Activated T-cell treated with anti-CD3 and anti-CD28 coated beads, Interleukin-2, amount 50 U/mL, for 4 hours (primary cell): ENCODE measurements around the gene SPDL1. TPM values are rescaled to one million over a fixed set of nuclear protein-coding genes. Genes with fewer than 3 reads are reported as not detected.

Experiments used
- ATAC-seq, 2 donors: fragments of 200-7000 bp; cut with Tn5 transposase; one replicate each; pipeline ENCODE4 v1.10.0; 2021
- DNase-seq: peaks from one replicate; pipeline ENCODE4 v3.0.0-alpha.2; 2020
- H3K27me3 Mint-ChIP-seq: one replicate; pipeline ENCODE4 v1.8.0; 2021; ENCODE audit warnings: low read depth, mixed read lengths
- H3K36me3 Mint-ChIP-seq: one replicate; pipeline ENCODE4 v1.8.0; 2022; ENCODE audit warnings: mixed read lengths; ENCODE audit not compliant: insufficient read depth
- H3K4me1 Mint-ChIP-seq: one replicate; pipeline ENCODE4 v1.8.0; 2021; ENCODE audit warnings: low read depth, mixed read lengths
- H3K4me3 Mint-ChIP-seq: one replicate; pipeline ENCODE4 v1.8.0; 2021; ENCODE audit warnings: mild to moderate bottlenecking, moderate library complexity, mixed read lengths
- H3K9me3 Mint-ChIP-seq: one replicate; pipeline ENCODE4 v1.8.0; 2021; ENCODE audit warnings: mixed read lengths
- total RNA-seq, 3 donors: library from RNA; stranded (reverse); gene quantifications; one replicate each; pipeline ENCODE4 v1.2.1, GENCODE V29; 2021

The SPDL1 gene
- total RNA-seq, 3 donors from 2014 or later = 19.1 to 22.3 (median 21.3) TPM

DNA sequence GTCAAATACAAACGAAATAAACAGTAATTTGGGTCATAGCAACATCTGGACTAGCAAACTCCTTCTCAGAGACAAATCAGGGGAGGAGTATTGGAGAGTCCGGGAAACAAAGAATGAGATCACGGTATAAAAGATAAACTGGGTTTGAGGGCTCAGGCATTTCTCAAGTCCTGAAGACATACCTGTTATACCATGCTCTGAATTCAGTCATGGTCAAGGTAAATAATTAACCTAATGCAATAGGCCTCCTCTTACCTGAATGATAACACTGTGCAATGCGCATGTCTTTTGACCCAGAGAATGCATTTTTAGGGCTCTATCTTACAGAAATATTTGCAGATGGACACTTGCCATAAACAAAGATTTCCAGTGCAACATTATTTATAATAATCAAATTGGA, 31.9 kb upstream of the SPDL1 start:
- no peak overlapping the region for H3K4me3 Mint-ChIP-seq
- no peaks in the 10 kb centered on the region for H3K36me3 Mint-ChIP-seq
- H3K27me3 Mint-ChIP-seq = peaks cover 51% of the 10 kb centered on the region
- H3K4me1 Mint-ChIP-seq = no peaks in the 10 kb centered on the region
- no peak for DNase-seq
- ATAC-seq = no peak
- H3K9me3 Mint-ChIP-seq = no peaks in the 10 kb centered on the region

DNA sequence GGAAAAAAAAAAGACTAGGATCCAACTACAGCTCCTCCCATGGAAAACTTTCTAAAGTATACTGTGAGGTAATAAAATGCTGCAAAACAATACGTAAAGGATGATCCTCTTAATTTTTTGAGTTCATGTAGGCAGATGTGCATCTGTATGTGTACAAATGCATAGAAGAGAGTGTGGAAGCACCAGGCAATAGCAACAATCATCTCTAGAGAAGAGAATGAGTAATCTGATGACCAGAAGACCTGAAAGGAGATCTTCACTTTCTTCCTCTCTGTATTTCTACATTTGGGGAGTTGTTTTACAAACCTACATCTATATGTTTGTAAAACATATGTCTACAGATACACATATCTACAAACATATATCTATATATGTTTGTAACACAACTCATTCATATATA, 29.3 kb upstream of the SPDL1 start:
- Mint-ChIP-seq H3K4me3 (no peak overlapping the region), H3K36me3 (no peaks in the 10 kb centered on the region), H3K9me3 (peaks cover 7% of the 10 kb centered on the region), H3K27me3 (peaks cover 42% of the 10 kb centered on the region), H3K4me1 (no peaks in the 10 kb centered on the region)
- DNase-seq (no peak), ATAC-seq (no peak)

GRCh38 chr5:169557838-169558237, 25.7 kb upstream of the SPDL1 start:
- ATAC-seq (no peak), DNase-seq (no peak)
- H3K9me3 Mint-ChIP-seq = peaks cover 7% of the 10 kb centered on the region
- H3K4me1 Mint-ChIP-seq = no peaks in the 10 kb centered on the region
- peaks cover 41% of the 10 kb centered on the region for H3K27me3 Mint-ChIP-seq
- no peak overlapping the region for H3K4me3 Mint-ChIP-seq
- H3K36me3 Mint-ChIP-seq = no peaks in the 10 kb centered on the region

DNA sequence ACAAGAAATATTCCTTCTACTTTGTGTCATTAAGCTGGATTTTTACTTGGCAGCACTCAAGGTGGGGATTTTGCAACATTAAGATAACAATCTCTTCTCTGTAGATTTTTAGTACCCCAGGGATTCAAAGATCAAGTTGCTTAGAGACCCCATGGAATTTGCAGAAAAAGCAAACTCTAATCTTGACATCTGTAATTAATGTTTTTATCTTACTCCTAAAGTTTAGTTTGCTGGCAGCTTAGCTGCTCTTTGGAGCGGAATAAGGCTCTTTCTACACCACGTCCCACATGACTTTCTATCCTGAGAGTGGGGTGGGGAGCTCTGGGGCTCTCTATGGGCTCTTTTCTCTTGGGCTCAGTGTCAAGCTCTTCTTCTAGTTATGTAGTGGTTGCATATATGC, 21.7 kb upstream of the SPDL1 start:
- ATAC-seq = no peak
- H3K4me3 Mint-ChIP-seq = no peak overlapping the region
- H3K4me1 Mint-ChIP-seq = no peaks in the 10 kb centered on the region
- no peak for DNase-seq
- peaks cover 47% of the 10 kb centered on the region for H3K27me3 Mint-ChIP-seq
- H3K36me3 Mint-ChIP-seq = no peaks in the 10 kb centered on the region
- H3K9me3 Mint-ChIP-seq = peaks cover 7% of the 10 kb centered on the region

- no peak for ATAC-seq
- Mint-ChIP-seq H3K27me3 (peaks cover 53% of the 10 kb centered on the region), H3K4me1 (no peaks in the 10 kb centered on the region), H3K9me3 (peaks cover 5% of the 10 kb centered on the region), H3K4me3 (no peak overlapping the region), H3K36me3 (no peaks in the 10 kb centered on the region)
- DNase-seq = no peak
Observed at GRCh38 chr5:169563369-169563768, 20.2 kb upstream of the SPDL1 start.

DNA sequence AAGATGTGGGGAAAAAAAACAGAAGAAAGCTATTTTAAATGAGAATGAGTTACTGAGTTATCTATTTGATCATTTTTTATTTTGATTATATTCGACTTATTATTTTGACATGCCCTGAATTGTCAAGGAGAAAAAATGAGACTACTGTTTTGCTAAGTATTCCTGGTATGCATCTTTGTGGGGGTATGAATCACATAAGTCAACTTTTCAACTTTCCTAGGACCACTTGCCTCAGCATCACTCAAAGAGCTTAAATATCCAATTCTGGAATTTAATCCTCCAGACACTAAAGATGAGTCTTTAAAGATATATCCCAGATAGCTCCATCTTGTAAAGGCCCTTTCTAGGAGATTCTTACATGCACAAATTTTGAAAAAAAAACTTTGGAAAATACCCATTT, 17.4 kb upstream of the SPDL1 start:
- Mint-ChIP-seq H3K9me3 (no peaks in the 10 kb centered on the region), H3K36me3 (no peaks in the 10 kb centered on the region), H3K27me3 (peaks cover 53% of the 10 kb centered on the region), H3K4me3 (no peak overlapping the region), H3K4me1 (no peaks in the 10 kb centered on the region)
- DNase-seq (no peak), ATAC-seq (no peak)

GRCh38 chr5:169567079-169567478, 16.5 kb upstream of the SPDL1 start:
- H3K27me3 Mint-ChIP-seq = peaks cover 52% of the 10 kb centered on the region
- no peak for DNase-seq
- H3K36me3 Mint-ChIP-seq = no peaks in the 10 kb centered on the region
- H3K9me3 Mint-ChIP-seq = no peaks in the 10 kb centered on the region
- H3K4me3 Mint-ChIP-seq = no peak overlapping the region
- no peak for ATAC-seq
- no peaks in the 10 kb centered on the region for H3K4me1 Mint-ChIP-seq

DNA sequence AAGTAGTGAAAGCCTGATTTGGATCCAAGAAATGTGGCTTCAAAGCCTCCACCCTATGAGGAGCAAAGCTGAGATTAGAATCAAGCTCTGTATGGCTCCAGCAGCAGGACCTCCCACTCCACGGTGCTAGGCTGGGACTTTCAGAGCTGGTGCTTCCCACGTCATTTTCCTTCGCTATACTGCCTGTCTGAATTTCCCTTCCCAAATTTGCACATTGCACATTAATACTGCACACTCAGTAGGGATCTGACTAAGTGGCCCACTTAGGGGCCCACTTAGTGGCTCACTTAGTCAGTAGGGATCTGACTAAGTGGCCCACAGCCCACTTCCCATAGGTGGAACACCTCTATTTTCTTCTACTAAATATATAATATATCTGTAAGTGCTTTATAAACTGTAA, 14.1 kb upstream of the SPDL1 start:
- ATAC-seq (no peak), DNase-seq (no peak)
- Mint-ChIP-seq H3K27me3 (peaks cover 52% of the 10 kb centered on the region), H3K4me3 (no peak overlapping the region), H3K36me3 (no peaks in the 10 kb centered on the region), H3K4me1 (no peaks in the 10 kb centered on the region), H3K9me3 (no peaks in the 10 kb centered on the region)

DNA sequence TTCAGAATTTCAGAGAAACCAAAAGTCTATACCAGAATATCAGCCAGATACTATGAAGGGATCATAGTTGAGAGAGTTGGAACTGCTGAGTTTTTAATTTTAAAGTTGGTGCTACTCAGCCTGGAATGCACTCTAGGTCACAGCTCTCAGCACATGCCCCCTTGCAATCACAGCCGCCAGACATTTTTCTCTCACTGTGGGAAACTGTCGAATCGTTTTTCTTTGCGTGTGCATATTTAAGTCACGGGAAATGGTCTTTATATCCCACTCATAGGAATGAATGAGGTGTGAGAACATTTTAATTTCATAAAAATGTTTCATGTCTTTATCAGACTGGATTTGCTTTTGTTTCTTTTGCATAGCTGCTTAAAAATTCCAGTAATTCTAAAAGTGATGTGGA, 12.2 kb upstream of the SPDL1 start:
- ATAC-seq (no peak), DNase-seq (no peak)
- no peak overlapping the region for H3K4me3 Mint-ChIP-seq
- H3K27me3 Mint-ChIP-seq = peaks cover 51% of the 10 kb centered on the region
- H3K36me3 Mint-ChIP-seq = no peaks in the 10 kb centered on the region
- H3K9me3 Mint-ChIP-seq = no peaks in the 10 kb centered on the region
- H3K4me1 Mint-ChIP-seq = no peaks in the 10 kb centered on the region

DNA sequence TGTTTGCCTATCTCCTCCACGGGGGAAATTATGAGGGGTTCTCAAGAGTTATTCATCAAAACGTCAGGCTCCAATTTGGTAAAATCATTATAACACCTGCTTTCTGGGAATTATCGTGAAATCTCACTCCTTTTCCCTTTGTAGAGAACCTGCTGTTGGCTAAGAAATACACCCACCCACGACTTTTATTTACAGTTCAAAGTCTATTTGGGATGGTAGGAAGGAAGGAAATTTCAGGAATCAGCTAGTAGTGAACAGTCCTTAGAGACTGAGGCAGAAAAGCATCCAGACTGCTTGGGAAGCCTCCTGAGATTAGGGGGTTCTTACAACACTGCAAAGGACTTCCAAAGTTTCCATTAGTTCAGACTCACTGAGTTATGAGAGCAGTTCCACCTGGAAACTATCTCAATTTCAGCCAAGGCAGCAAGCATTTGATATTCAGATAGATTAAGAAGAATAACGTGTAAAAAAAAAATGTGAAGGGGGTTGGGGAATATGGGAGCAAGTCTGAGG, 9.4 kb upstream of the SPDL1 start:
- Mint-ChIP-seq H3K4me1 (no peaks in the 10 kb centered on the region), H3K36me3 (no peaks in the 10 kb centered on the region), H3K27me3 (peaks cover 34% of the 10 kb centered on the region), H3K4me3 (no peak overlapping the region), H3K9me3 (no peaks in the 10 kb centered on the region)
- ATAC-seq (no peak), DNase-seq (no peak)

GRCh38 chr5:169576181-169576598, 7.4 kb upstream of the SPDL1 start:
- ATAC-seq (no peak), DNase-seq (no peak)
- Mint-ChIP-seq H3K4me1 (peaks cover 6% of the 10 kb centered on the region), H3K27me3 (peaks cover 21% of the 10 kb centered on the region), H3K9me3 (no peaks in the 10 kb centered on the region), H3K36me3 (no peaks in the 10 kb centered on the region), H3K4me3 (no peak overlapping the region)

DNA sequence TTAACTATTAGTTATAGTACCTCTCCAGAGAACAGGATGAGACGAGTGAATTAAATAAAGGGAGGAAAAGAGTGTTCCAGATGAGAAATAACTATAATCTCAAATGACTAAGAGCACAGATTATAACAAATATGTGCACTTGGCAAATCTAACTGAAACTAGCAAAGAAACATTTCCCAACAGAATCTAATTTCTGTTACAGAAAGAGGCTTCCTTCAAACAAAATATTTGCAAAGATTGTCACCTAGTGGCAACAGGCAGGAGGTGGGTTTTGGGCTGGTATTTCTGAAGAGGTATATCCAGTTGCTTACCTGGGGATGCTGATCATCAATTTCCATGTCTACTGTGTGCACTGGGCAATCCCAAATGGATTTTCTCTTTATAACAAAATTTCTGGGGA, 5.6 kb upstream of the SPDL1 start:
- no peak overlapping the region for H3K4me3 Mint-ChIP-seq
- no peak for DNase-seq

GRCh38 chr5:169580964-169581363, 2.6 kb upstream of the SPDL1 start:
- DNase-seq (no peak), ATAC-seq (no peak)
- Mint-ChIP-seq H3K4me3 (no peak overlapping the region), H3K4me1 (peaks cover 34% of the 10 kb centered on the region), H3K27me3 (peaks cover 9% of the 10 kb centered on the region), H3K36me3 (no peaks in the 10 kb centered on the region), H3K9me3 (no peaks in the 10 kb centered on the region)

More for the DNA sequence above, 5.6 kb upstream of the SPDL1 start:
- no peak for ATAC-seq
- peaks cover 17% of the 10 kb centered on the region for H3K27me3 Mint-ChIP-seq
- peaks cover 16% of the 10 kb centered on the region for H3K4me1 Mint-ChIP-seq
- no peaks in the 10 kb centered on the region for H3K36me3 Mint-ChIP-seq
- no peaks in the 10 kb centered on the region for H3K9me3 Mint-ChIP-seq

DNA sequence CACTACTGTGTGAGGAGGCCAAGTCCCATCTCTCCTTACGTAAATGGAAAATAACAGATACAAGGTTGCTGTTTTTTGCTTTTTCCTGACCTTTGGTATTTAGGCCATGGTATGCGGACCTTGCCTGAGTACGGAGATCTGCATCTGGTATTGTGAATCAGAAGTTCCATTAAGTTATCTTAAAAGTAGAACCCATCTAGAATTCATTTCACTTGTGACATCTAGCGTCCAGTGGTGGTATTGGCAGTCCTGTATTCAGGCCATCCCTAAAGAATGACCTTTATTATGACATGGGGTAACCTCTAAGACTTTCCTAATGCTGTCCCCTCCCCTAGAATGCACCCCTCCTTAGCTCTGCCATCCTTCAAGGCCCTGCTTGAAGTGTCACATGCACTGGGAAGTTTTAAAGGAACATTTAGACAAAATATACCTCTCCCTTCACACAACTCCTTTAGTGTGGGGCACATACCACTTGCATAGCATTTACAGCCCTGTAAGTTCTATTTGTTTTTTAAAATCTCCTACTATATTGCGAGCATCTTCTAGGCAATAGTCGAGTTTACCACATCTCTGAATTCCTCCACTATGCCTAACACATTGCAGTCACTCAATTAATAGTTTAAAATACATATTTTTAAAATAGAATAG, 1.9 kb upstream of the SPDL1 start:
- H3K4me3 Mint-ChIP-seq = no peak overlapping the region

DNA sequence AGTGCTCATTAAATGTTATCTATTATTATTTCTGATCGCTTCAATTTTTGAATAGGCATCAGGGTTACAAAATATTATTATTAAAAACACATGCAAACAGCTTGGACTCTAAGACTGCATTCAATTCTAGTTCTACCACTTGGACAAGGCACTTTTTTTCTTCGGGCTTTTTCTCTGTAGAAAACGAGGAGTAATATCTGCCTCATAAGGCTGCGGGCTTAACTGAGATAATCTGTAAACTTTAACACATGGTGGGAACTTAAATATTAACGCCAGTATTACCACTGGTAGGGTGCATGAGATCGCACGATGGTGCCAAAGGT, 511 bp upstream of the SPDL1 start:
- Mint-ChIP-seq H3K9me3 (no peaks in the 10 kb centered on the region), H3K27me3 (peaks cover 4% of the 10 kb centered on the region), H3K4me3 (peak overlapping the region; percentile 98), H3K36me3 (no peaks in the 10 kb centered on the region), H3K4me1 (peaks cover 36% of the 10 kb centered on the region)
- DNase-seq = no peak
- ATAC-seq = no peak

More for the DNA sequence above, 1.9 kb upstream of the SPDL1 start:
- Mint-ChIP-seq H3K9me3 (no peaks in the 10 kb centered on the region), H3K36me3 (no peaks in the 10 kb centered on the region), H3K27me3 (peaks cover 4% of the 10 kb centered on the region), H3K4me1 (peaks cover 36% of the 10 kb centered on the region)
- peak in 1 of 2 donors; percentile 22 for ATAC-seq
- DNase-seq = peak; percentile 50
